Uterus (tissue), 2 donors: ENCODE data around the gene UGT1A1.

Experiments
- POLR2A ChIP-seq, 2 donors: fragments of 450-650 bp; IDR thresholded peaks; one replicate each; pipeline ENCODE4 v1.6.1; 2016; ENCODE audit warnings: antibody characterized with exemption in 2 of 2, mild to moderate bottlenecking in 1 of 2, moderate library complexity in 1 of 2
- TF ChIP-seq, protein P1 (sequence below), 4 experiments: fragments of 200-600 bp in 2 of 4; fragments of 450-650 bp in 2 of 4; sonication (generic) in 2 of 4; IDR thresholded peaks; one replicate each; pipeline ENCODE4 v1.5.1; 2016 to 2019; ENCODE audit warnings: antibody characterized with exemption in 4 of 4, mild to moderate bottlenecking in 2 of 4, moderate library complexity in 1 of 4

DNA sequence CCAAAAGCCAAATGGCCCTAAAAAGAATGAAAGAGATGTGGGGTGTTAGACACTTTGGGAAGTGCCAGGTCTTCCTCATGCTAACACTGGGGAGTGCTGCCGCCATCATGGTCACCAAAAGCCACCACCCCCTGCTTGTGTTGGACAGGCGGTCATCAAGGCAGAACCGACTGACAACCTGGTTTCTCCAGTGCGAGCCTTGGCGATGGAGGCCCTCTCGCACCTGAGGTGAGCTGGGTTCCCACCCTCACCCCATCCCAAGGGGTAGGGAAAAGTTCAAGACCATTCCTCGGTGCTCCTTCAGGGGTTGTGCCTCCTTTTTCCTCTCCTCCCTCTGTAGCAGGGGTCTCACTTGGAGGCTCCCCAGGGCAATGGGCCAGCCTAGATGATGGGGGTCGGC is 51.7 kb downstream of the UGT1A1 start:
- no peak for TF ChIP-seq POLR2A (IDR thresholded peaks at IDR 0.05)
- TF ChIP-seq, protein P1, sequence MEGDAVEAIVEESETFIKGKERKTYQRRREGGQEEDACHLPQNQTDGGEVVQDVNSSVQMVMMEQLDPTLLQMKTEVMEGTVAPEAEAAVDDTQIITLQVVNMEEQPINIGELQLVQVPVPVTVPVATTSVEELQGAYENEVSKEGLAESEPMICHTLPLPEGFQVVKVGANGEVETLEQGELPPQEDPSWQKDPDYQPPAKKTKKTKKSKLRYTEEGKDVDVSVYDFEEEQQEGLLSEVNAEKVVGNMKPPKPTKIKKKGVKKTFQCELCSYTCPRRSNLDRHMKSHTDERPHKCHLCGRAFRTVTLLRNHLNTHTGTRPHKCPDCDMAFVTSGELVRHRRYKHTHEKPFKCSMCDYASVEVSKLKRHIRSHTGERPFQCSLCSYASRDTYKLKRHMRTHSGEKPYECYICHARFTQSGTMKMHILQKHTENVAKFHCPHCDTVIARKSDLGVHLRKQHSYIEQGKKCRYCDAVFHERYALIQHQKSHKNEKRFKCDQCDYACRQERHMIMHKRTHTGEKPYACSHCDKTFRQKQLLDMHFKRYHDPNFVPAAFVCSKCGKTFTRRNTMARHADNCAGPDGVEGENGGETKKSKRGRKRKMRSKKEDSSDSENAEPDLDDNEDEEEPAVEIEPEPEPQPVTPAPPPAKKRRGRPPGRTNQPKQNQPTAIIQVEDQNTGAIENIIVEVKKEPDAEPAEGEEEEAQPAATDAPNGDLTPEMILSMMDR (IDR thresholded peaks at IDR 0.05), result no peak
